Muscle of back (tissue), 11 donors: ENCODE results near the gene FSTL4. TPM values are rescaled to one million over a fixed set of nuclear protein-coding genes. Genes with fewer than 3 reads are reported as not detected.
"Not testable (repeated sequence)": the region's sequence is repeated elsewhere in the genome, so short reads cannot be mapped to it uniquely, and the experiment has no call there.

Experiments used
- DNase-seq, 3 donors: peaks; one replicate each; pipeline versions ENCODE4 v3.0.0 to v3.0.0-alpha.2; 2013
- polyA plus RNA-seq, 10 donors: library from polyadenylated mRNA; unstranded; fragments of 120-200 nt; gene quantifications; one replicate each; pipeline ENCODE4 v1.2.1, GENCODE V29; 2013; ENCODE audit not compliant: insufficient read length in 10 of 10

Gene FSTL4
- polyA plus RNA-seq, 10 donors: 0.76 to 3.9 (median 2.0) TPM

GRCh38 chr5:133198511-133198910 is 413.8 kb downstream of the FSTL4 start:
- DNase-seq: no peak

- no peak for DNase-seq
Observed at GRCh38 chr5:133196441-133197085, 415.8 kb downstream of the FSTL4 start.

- no peak for DNase-seq
Observed at GRCh38 chr5:133195250-133195649, 417.1 kb downstream of the FSTL4 start.

GRCh38 chr5:133193794-133194193 is 418.5 kb downstream of the FSTL4 start:
- DNase-seq: no peak

GRCh38 chr5:133192716-133193115 is 419.6 kb downstream of the FSTL4 start:
- DNase-seq: no peak

- DNase-seq: no peak
Observed at GRCh38 chr5:133189881-133190280, 422.5 kb downstream of the FSTL4 start.

GRCh38 chr5:133179405-133179804 is 432.9 kb downstream of the FSTL4 start:
- DNase-seq: no peak

- DNase-seq: not testable (repeated sequence)
Observed at GRCh38 chr5:133170756-133171387, 441.5 kb downstream of the FSTL4 start.

GRCh38 chr5:133164759-133165158 is 447.6 kb downstream of the FSTL4 start:
- no peak for DNase-seq

GRCh38 chr5:133163839-133164238 is 448.5 kb downstream of the FSTL4 start:
- DNase-seq: no peak

- no peak for DNase-seq
Observed at GRCh38 chr5:133159543-133159942, 452.8 kb downstream of the FSTL4 start.

GRCh38 chr5:133155326-133155969 is 456.9 kb downstream of the FSTL4 start:
- no peak for DNase-seq

- no peak for DNase-seq
Observed at GRCh38 chr5:133154274-133155075, 457.9 kb downstream of the FSTL4 start.

- DNase-seq: no peak
Observed at GRCh38 chr5:133150909-133151544, 461.3 kb downstream of the FSTL4 start.

GRCh38 chr5:133149345-133149744 is 463.0 kb downstream of the FSTL4 start:
- peak in 1 of 3 donors; percentile 24 for DNase-seq

- no peak for DNase-seq
Observed at GRCh38 chr5:133147815-133148567, 464.4 kb downstream of the FSTL4 start.

GRCh38 chr5:133147411-133147810 is 464.9 kb downstream of the FSTL4 start:
- peak; percentile 37 to 66 (median 46) for DNase-seq
